HPDE6-E6E7 (cell line): ENCODE results near the gene RSPH6A.

Experiments
- DNase-seq: peaks from one replicate; pipeline ENCODE4 v3.0.0; 2011; ENCODE audit warnings: missing footprints; ENCODE audit errors: extremely low spot score

RSPH6A gene

DNA sequence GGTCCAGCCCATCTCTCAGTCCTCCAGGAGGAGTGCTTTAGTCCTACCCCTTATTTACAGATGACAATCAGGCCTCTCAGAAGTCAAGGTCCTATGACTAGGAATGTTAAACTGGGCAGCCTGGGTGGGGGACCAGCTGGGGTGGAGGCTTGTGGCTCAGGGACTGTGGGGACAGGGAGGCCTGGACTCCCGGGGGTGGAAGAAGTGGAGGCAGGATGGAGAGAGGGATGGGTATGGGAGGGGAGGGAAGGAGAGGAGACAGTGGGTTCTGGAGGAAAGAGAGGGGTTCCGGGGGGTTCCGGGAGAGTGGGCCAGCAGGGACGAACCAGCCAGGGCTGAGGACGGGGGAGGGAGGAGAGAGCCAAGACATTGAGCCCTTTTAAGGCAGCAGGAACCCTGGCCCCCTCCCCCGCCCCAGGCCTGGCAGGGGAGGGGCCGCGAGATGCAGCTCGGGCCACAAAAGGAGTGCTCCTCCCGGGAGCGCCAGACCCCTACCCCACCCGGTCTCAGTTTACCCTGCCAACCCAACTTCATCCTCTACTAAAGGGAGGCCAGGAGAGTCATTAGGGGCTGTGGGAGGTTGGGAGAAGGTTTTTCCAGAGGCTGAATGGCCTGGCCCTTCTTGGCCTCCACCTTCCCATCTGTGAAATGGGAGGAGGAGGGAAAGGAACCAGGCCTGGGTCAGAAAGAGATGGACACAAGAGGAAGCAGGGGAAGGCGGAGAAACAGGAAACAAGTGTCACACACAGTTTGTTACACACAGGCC is 34.5 kb downstream of the RSPH6A start:
- DNase-seq = no peak

DNA sequence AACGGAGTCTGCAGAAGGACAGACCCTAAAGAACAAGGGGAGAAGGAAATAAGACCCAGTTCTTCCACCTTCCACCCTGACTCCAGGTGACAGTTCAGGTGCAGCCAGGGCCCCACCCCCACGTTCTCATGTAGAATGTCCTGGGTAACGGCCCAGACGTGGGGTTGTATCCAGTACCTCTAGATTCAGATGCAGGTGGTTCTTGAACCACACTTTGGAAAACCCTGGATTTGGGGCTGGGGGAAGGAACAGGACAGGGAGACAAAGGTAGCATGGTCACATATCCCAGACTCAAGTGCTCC is 35.0 kb downstream of the RSPH6A start:
- DNase-seq = no peak

DNA sequence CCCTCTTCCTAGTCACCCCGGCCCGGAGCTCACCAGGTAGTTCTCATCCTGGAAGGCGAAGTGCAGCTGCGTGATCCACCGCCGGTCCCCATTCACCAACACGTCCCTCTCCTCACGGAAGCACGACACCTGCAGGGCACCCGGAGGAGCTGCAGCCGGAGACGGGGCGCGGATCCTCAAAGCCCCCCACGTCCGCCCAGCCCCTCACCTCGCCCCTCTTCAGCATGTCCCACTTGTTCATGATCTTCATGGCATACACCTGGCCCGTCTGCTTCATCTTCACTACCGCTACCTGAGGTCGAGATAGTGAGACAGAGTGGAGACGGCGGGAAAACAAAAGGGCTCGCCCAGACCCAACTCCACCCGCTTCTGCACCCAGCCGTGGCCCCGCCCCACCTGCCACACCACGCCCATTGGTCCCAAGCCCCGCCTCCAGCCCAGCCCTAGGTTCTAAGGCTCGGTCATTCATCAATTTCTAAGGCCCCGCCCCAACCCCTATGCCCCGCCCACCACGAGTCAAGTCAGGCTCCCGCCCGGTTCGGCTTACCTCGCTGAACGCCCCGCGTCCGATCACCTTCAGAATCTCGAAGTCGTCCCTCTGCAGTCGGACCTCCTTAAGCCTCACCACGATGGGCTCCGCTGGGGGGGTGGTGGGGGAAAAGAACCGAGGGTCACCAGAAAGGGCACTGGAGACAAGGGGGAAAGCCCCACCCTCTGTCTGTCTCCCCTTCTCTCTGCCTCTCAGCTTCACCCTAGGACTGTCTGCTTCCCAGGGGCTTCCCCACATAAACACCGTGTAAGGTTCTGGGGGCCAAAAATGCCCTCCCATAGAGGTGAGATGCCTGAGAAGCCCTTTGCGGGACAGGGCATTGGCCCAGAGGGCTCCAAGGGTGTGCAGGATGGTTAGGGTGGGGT is 35.6 kb downstream of the RSPH6A start:
- DNase-seq = peak; percentile 82

DNA sequence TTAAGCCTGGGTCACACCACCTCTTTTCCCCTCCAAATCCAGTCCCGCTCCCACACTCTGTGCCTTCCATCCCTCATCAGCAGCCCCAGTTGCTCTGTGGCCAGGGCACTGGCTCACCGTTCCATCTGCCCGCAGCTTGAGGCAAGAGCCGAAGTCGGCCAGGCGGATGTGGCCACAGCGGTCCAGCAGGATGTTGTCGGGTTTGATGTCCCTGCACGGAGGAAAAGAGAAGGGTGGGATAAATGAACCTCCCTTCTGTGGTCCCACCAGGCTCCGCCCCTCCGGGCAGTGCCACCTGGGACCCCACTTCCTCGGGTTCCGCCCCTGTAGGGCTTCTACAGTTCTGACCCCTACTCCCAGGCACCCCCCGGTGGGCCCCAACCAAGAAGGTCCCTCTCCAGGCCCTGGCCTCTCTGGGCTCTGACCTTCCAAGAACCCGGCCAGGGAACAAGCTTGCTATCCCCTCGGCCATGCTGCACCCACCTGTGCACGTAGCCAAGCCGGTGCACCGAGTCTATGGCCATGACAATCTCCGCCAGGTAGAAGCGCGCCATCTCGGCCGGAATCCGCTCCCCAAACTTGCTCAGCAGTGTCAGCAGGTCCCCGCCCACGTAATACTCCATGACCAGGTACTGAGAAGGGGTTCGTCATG is 37.0 kb downstream of the RSPH6A start:
- no peak for DNase-seq

DNA sequence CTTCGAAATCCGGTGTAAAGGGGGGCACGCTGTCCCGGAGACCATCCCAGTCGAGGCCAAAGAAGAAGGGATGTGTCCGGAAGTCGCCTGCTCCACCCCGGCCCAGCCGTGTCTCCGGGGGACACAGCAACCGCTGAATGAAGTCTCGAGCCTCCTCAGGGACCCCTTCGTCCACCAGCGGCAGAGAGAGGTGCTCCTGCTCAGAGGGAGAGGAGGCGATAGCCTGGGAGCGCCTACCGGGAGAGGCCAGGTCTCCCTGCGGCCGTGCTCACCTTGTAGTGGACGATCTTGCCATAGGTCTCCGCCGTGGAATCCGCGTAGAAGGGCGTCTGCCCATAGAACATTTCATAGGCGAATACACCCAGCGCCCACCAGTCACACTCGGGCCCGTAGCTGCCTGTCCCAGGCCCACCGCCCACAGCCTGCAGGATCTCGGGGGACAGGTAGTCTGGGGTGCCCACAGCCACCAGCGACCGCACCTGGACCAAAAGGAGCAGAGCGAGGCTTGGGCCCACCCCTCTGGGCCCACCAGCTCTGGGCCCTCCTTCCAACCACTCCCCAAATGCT is 37.6 kb downstream of the RSPH6A start:
- DNase-seq = no peak

DNA sequence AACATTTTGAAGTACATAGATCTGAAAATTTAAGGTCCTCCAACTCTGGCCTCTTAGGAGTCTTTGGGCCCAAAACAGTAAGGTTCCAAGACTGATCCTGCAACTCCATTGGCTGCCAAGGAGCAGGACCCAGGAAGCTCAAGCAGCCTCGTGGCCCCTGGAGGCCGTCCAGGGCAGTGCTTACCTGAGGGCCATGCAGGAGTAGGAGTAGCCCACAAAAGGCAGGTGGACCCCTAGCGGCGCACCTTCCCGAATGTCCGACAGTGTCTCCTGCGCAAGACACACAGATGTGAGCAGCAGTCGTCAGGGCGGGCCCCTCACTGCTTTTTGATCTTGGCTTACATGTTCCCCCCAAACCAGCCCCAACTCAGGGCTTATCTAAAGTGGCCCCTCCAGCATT is 40.3 kb downstream of the RSPH6A start:
- no peak for DNase-seq

DNA sequence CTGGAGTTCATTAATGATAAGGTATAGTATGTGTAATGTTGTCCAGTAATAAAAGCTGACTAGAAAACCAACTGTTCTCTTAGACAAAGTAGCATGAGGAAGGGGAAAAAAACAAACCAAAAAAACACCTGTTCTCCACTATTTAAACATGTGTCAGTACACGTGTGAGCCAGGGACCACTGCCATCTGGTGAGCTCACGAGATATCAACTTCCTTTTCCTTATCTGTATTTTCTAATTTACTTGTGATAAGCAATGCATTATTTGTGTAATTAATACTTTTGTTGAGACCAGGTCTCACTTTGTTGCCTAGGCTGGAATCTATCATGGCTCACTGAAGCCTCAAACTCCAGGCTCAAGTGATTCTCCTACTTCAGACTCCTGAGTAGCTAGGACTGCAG is 41.7 kb downstream of the RSPH6A start:
- DNase-seq = no peak

DNA sequence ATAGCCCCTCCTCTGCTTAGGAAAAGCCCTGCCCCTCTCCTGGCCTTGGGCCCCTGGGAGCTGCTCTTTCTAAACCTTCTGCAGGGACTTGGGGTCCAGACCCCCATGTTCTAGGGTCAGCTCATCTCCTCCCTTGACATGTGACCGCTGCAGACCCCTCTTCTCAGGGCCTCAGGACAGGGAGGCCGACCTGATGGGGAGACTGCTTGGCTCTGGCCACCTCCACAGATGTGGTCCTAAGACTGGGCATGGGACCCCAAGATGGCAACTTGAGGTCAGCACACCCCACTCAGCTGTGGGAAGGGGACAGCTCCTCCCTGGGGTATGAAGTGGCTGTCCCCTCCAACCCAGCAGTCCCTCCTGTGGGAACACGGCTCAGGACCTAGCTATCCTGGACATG is 42.2 kb downstream of the RSPH6A start:
- DNase-seq = no peak

DNA sequence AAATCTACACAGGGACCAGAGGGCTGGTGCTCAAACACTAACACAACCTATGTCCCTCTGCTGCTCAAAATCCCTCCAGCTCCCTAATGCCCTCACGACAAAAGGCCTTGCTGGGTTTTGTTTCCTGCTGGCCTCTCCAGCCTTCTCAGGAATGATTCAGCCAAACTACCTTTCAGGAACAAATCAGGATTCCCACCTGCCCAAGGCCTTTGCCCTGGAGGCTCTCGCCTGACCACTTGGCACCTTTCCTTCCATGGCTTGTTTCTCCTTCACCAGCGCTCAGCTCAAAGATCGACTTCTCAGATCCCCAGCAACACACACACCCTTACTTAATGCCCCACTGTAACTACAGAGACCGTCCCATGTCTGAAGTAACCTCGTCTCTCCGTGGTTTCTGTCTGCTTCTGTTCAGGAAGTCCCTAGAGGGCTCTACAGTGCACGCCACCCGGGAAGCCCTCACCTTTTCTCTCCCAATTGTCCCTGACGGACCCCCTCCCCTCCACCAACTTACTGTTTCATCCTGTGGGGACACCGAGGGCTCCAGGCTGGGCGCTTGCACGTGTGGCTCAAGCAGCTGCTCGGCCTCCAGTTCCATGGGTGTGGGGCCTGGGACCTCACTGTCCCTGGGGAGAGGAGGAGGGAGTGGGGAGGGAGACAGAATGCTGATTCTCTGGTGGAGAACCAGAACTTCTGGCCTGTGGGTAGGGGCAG is 42.8 kb downstream of the RSPH6A start:
- no peak for DNase-seq

DNA sequence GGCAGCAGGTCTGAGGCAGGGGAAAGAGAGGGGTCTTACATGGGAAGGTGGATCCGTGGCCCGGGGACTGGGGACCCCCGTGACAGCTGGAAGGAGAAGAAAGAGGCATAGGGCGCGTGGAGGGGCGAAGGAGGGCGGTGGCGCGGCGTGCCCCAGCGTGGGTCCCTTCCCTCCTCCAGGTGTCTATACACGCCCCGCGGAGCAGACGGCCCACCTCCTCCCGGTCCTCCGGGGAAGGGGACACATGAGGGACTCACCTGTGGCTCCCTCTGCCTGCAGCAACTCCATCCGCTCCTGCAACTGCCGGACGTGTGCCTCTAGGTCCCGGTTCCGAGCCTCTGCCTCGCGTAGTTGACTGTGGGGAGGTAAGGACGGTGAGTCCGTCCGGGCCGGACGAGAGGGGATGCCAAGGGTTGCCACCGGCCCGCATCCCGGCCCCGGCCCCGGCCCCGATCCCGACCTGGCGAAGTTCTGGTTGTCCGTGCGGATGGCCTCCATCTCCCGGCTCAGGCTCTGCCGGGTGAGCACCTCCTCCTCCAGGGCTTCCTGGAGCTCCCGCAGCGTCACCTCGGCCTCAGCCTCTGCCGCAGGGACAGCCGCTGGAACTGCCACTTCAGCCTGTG is 43.7 kb downstream of the RSPH6A start:
- DNase-seq = no peak

DNA sequence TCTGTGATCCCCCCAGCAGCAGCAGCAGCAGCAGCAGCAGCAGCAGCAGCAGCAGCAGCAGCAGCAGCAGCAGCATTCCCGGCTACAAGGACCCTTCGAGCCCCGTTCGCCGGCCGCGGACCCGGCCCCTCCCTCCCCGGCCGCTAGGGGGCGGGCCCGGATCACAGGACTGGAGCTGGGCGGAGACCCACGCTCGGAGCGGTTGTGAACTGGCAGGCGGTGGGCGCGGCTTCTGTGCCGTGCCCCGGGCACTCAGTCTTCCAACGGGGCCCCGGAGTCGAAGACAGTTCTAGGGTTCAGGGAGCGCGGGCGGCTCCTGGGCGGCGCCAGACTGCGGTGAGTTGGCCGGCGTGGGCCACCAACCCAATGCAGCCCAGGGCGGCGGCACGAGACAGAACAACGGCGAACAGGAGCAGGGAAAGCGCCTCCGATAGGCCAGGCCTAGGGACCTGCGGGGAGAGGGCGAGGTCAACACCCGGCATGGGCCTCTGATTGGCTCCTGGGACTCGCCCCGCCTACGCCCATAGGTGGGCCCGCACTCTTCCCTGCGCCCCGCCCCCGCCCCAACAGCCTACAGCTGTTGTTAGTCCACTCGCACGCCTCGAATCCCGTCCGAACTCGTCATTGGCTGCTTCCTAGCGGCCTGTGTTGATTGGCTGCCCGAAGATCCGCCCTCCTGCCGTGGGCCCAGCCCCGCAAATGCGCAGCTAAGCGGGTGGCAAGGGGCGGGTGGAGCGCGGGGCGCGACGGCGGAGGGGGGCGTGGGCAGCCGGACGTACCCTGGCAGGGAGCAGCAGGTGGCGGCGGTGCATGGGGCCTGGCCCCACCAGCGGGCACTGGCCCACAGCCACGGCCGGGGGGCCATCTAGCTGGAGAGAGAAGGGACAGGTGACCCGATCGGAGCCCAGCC is 44.7 kb downstream of the RSPH6A start:
- peak; percentile 96 for DNase-seq

DNA sequence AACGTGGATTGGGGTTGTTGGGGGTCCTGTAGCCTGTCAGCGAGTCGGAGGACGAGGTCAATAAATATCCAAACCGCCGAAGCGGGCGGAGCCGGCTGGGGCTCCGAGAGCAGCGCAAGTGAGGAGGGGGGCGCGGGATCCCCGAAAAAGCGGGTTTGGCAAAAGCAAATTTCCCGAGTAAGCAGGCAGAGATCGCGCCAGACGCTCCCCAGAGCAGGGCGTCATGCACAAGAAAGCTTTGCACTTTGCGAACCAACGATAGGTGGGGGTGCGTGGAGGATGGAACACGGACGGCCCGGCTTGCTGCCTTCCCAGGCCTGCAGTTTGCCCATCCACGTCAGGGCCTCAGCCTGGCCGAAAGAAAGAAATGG is 45.3 kb downstream of the RSPH6A start:
- DNase-seq = no peak

DNA sequence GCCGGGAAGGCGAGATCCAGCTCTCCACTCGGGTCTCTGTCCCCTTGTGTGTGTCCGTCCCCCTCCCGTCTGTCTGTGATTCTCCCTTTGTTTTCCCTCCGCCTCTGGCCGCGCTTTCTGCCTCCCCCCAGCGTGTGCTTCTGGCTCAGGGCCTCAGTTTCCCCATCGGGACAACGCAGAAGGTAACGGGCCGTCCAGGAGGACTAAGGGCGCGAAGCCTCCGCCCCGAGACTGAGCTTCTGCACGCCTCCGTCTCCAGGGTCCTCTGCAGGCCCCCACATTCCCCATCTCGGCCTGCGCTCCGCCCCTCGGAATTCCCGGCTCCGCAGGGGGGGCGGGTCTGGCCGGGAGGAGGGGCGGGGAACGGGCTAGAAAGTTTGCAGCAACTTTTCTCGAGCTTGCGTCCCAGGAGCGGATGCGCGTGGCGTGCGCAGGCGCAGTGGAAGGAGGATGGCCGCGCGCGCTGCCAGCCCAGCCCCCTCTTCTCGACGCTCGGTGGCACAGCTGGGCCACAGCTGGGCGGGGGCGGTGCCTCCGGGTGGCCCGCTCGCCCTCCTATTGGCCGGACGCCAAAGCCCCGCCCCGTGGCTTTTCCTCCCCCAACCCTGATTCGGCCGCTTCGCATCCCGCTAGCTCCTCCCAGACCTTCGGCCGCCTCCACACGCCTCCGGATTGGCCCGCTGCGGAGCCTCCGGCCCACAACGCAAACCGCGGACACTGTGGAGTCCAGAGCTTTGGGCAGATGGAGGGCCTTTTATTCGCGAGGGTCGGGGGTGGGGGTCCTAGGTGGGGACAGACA is 45.9 kb downstream of the RSPH6A start, which contains the start of gene SIX5:
Gene SIX5 (minus strand): TSS at position 269 of the 799 bp plus-strand sequence. CDS start 408 bp downstream, outside the sequence.
- DNase-seq = peak; percentile 89

DNA sequence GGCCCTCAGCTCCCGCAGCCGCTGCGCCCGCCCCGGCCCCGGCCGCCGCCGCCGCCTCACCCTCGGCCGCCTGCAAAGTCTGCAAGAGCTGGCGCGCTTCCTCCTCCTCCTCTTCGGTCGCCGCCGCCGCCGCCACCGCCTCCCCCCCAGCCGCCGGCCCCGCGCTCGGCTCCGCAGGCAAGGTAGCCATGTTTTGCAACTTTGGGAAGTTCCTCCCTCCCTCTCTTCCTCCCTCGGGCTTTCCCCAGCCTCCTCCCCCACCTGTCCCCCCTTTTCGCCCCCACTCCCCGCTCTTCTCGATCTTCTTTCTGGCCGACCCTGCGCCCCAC is 46.5 kb downstream of the RSPH6A start:
- no peak for DNase-seq

DNA sequence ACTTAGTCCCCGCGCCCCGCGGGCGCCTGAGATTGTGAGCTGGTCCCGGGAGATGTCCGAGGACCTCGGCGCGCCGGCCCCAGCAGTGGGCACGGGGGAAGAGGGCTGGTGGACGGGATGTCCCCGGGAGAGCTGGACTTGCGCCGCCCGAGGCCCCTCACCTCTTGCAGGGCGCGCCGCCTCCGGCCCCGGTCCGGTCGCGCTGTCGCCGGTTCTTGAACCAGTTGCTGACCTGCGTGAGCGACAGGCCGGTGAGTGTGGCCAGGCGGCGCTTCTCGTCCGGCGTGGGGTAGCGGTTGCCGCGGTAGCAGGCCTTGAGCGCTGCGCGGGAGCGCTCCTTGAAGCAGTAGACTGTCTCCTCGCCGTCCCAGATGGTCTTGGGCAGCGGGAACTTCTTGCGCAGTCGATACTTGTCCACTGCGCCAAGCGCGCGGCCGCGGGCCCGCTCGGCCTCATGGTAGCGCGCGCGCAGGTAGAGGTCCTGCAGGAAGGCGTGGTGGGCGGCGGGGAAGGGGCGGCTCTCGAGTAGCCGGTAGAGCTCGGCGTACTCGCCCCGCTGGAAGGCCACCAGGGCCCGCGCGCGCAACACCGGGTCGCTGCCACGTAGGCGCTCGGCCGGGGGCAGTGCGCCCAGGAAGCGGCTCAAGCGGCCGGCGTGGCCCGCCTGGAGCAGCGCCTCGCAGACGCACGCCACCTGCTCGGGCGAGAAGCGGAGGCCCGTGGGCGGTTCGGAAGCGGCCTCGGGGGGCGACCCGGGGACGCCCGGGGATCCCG is 47.0 kb downstream of the RSPH6A start:
- DNase-seq = no peak

DNA sequence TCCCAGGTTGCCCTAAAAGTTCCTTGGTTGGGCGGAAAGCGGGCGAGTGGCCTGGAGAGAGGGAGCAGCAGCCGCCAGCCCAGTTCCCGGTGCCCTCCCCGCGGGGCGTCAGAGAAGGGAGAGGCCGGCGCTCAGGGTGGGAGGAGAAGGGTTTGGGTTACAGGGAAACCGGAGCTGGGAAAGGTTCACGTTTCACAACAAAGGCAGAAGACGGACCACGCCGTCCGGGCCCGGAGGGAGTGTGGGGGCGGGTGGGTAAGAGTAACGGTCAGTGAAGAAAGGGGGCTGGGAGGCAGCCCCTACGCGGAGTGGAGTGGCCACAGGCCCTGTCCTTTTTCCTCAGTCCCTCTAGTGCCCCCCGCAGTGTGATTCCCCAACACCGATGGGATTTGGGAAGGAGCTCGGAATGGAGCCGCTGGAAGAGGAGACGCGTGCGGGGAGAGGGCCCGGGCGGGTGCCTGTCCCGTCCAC is 47.7 kb downstream of the RSPH6A start:
- DNase-seq = peak; percentile 70

DNA sequence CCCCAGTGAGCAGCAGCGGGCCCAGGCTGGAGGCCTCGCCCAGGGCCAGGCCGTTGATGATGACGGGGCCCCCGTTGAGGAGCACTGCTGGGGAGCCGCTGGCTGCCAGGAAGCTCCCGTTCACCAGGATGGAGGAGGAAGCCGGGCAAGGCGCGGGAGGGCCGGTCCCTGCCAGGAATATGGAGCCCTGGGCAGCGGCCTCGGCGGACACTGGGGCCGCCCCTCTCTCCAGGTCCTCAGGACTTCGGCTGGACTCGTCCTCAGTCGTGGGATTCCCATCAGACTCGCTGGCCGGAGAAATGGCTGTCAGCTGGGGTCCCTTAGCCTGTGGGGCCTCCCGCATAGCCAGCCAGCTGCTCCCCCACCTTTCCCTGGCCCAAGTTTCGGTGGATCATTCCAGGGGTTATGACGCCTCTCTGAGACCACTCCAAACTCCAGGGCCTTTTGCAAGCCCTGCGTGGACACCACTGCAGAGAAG is 48.2 kb downstream of the RSPH6A start:
- no peak for DNase-seq

DNA sequence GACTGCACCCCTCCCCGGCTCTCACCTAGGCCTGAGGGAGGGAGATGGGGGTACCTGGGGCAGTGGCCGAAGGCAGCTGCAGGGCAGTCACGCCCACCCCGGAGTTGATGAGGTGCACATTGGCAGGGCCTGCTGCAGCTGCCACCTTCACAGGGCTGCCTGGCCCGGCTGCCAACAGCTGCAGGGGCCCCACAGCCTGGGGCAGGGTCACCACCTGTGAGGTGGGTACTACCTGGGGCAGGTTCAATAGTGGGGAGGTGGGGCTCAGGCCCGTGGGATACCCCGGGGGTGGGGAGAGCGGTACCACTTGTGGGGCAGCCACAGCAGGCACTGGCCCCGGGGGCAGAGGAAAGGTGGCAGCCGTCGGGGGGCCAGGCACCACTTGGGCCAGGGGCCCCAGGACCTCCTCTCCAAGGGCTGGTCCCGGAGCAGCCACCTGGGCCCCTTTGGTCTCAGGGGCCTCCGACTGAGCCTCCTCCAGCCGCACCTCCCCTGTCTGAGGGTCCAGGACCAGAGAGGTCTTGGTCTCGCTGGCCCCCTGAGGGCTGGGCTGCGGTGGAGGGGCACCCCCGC is 48.7 kb downstream of the RSPH6A start:
- DNase-seq = no peak
